Sigmoid colon (tissue), 7 donors: ENCODE measurements around the gene PDE7B. TPM values are rescaled to one million over a fixed set of nuclear protein-coding genes. Genes with fewer than 3 reads are reported as not detected.

Source experiments
- DNase-seq: peaks from one replicate; pipeline ENCODE4 v3.0.0-alpha.2; 2019
- H3K27ac ChIP-seq, 4 donors: fragments of 200-600 bp; sonication (generic); one replicate each; pipeline ENCODE4 v1.5.1; 2016 to 2019; ENCODE audit warnings: mild to moderate bottlenecking in 1 of 4
- H3K27me3 ChIP-seq, 3 donors: fragments of 200-600 bp; sonication (generic); one replicate each; pipeline ENCODE4 v1.5.1; 2019; ENCODE audit warnings: mild to moderate bottlenecking in 1 of 3
- H3K36me3 ChIP-seq, 4 donors: fragments of 200-600 bp; sonication (generic); one replicate each; pipeline ENCODE4 v1.5.1; 2016 to 2019
- H3K4me1 ChIP-seq, 4 donors: fragments of 200-600 bp; sonication (generic); one replicate each; pipeline ENCODE4 v1.5.1; 2017 to 2019
- H3K4me3 ChIP-seq, 4 donors: fragments of 200-600 bp; sonication (generic); one replicate each; pipeline ENCODE4 v1.5.1; 2017 to 2019; ENCODE audit warnings: mild to moderate bottlenecking in 2 of 4, moderate library complexity in 1 of 4
- H3K9me3 ChIP-seq, 4 donors: fragments of 200-600 bp in 3 of 4; sonication (generic) in 3 of 4; one replicate each; pipeline versions ENCODE4 v1.5.1 to v1.6.1; 2013 to 2019
- EP300 ChIP-seq, 4 donors: sonication (generic); formaldehyde crosslinking; IDR thresholded peaks; one replicate each; pipeline ENCODE4 v1.6.1; 2017; ENCODE audit warnings: antibody characterized with exemption in 4 of 4
- POLR2A ChIP-seq, 2 donors: fragments of 450-650 bp; IDR thresholded peaks; one replicate each; pipeline ENCODE4 v1.6.1; 2016; ENCODE audit warnings: antibody characterized with exemption in 2 of 2, mild to moderate bottlenecking in 2 of 2, moderate library complexity in 2 of 2
- POLR2AphosphoS5 ChIP-seq, 4 donors: sonication (generic); formaldehyde crosslinking; IDR thresholded peaks; one replicate each; pipeline ENCODE4 v1.6.1; 2017; ENCODE audit warnings: antibody characterized with exemption in 4 of 4
- WGBS, 2 donors: extraction: QIAGEN DNeasy Blood & Tissue Kit; methylation state at CpG; one replicate each; pipeline ENCODE4 v1.1.7; 2013; 5-methylcytosine and 5-hydroxymethylcytosine counted together
- intact Hi-C: fragments of 100-400 bp; cut with DNase I; formaldehyde crosslinking; loops from one replicate; pipeline ENCODE4 v1.15.1; 2023
- polyA plus RNA-seq, 3 donors: library from polyadenylated mRNA; stranded (reverse); fragments of 200-250 nt; gene quantifications; one replicate each; pipeline ENCODE4 v1.2.3, GENCODE V29; 2013
- total RNA-seq, 4 donors: library from RNA; depleted of rRNA; stranded (reverse); fragments of >200 nt; gene quantifications; one replicate each; pipeline ENCODE4 v1.1.0, GENCODE V29; 2016
- TF ChIP-seq, protein P1 (sequence below), 4 experiments: fragments of 450-650 bp in 3 of 4; fragments of 200-600 bp in 1 of 4; IDR thresholded peaks; one replicate each; pipeline ENCODE4 v1.5.1; 2016 to 2019; ENCODE audit warnings: antibody characterized with exemption in 4 of 4, mild to moderate bottlenecking in 3 of 4, moderate library complexity in 2 of 4
- donor health status: healthy with polysubstance abuse.
- donor health status: Bipolar disorder and iron deficiency.
- donor health status: healthy.

The PDE7B gene
- total and polyA plus RNA-seq, 7 donors = 1.1 to 10.3 (median 6.3) TPM

DNA sequence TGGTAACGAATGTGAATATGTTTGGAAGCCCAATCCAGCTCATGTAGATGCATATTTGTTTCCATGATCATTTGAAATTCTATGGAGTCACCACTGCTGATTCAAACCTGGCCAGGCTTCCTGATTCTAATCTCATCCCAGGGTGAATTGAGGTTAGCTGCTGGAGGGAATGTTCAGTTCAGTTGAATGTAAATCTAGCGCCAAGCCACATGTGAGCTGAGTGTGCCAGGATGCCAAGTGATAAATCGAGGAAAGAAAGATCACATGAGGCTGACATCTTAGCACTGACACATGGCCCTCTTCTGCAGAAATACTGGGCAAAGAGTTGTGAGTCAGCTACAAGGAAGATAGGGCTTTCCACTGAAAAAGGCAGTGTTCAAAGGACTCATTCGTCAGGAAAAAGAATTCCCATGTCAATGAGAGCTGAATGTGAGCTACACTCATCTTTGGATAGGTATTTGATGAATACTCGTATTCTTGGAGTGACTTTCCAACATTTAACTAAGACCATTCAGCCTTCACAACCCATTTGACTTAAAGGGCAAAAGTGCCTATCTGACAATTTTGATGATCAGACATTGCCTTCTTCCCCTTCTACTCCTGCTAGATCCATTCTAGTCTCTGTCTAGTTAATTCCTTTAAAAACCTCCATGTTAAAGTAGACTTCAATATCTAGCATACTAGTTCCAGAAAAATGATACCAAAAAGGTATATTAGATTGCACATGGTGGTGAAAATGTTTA is 226.5 kb downstream of the PDE7B start:
- no peak for DNase-seq
- no peaks in the 10 kb centered on the region for H3K4me1 ChIP-seq
- H3K36me3 ChIP-seq = no peaks in the 10 kb centered on the region
- no peak overlapping the region for H3K27ac ChIP-seq
- H3K9me3 ChIP-seq = no peaks in the 10 kb centered on the region
- intact Hi-C loops = no loop called here
- H3K27me3 ChIP-seq = no peaks in the 10 kb centered on the region
- no peak for TF ChIP-seq EP300 (IDR thresholded peaks at IDR 0.05)
- no peak for TF ChIP-seq POLR2A (IDR thresholded peaks at IDR 0.05)
- TF ChIP-seq POLR2AphosphoS5 (IDR thresholded peaks at IDR 0.05) = no peak
- TF ChIP-seq, protein P1, sequence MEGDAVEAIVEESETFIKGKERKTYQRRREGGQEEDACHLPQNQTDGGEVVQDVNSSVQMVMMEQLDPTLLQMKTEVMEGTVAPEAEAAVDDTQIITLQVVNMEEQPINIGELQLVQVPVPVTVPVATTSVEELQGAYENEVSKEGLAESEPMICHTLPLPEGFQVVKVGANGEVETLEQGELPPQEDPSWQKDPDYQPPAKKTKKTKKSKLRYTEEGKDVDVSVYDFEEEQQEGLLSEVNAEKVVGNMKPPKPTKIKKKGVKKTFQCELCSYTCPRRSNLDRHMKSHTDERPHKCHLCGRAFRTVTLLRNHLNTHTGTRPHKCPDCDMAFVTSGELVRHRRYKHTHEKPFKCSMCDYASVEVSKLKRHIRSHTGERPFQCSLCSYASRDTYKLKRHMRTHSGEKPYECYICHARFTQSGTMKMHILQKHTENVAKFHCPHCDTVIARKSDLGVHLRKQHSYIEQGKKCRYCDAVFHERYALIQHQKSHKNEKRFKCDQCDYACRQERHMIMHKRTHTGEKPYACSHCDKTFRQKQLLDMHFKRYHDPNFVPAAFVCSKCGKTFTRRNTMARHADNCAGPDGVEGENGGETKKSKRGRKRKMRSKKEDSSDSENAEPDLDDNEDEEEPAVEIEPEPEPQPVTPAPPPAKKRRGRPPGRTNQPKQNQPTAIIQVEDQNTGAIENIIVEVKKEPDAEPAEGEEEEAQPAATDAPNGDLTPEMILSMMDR (IDR thresholded peaks at IDR 0.05) = no peak
- WGBS, 2 donors = 74 to 77% methylated on average over 5 of the region's 5 CpGs
- H3K4me3 ChIP-seq = no peak overlapping the region

- TF ChIP-seq POLR2AphosphoS5 (IDR thresholded peaks at IDR 0.05) = no peak
- no peak for TF ChIP-seq EP300 (IDR thresholded peaks at IDR 0.05)
- TF ChIP-seq, protein P1 (IDR thresholded peaks at IDR 0.05) = no peak
- no peak for TF ChIP-seq POLR2A (IDR thresholded peaks at IDR 0.05)
- Histone ChIP-seq H3K4me3 (no peak overlapping the region), H3K36me3 (no peaks in the 10 kb centered on the region), H3K9me3 (no peaks in the 10 kb centered on the region), H3K4me1 (no peaks in the 10 kb centered on the region), H3K27ac (peak overlapping the region in 1 of 4 donors; percentile 35), H3K27me3 (no peaks in the 10 kb centered on the region)
- no peak for DNase-seq
- intact Hi-C loops = no loop called here
- 65 to 72% methylated on average over 6 of the region's 6 CpGs for WGBS, 2 donors
These were observed 228.4 kb downstream of the PDE7B start for GRCh38 chr6:136079701-136080565.

DNA sequence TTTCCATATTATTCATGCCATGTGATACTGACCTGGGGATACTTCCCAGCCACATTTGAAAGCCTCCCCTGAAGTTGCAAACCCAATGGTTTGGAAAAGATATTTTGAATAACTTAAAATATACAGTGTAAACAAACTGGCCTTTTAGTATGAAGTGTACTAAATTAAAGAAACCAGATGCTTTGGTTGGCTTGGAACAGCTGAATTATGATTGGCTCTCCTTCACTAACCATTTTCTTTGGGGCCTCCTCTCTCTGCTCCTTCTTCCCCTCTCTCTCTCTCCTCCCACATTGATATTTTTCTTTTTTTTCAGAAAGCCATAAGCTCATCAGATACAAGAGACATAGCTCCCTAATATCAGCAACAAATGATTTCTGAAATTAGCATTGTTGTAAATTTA is 232.0 kb downstream of the PDE7B start:
- Histone ChIP-seq H3K27ac (no peak overlapping the region), H3K9me3 (no peaks in the 10 kb centered on the region), H3K4me1 (no peaks in the 10 kb centered on the region), H3K27me3 (no peaks in the 10 kb centered on the region), H3K36me3 (no peaks in the 10 kb centered on the region), H3K4me3 (no peak overlapping the region)
- DNase-seq = no peak
- TF ChIP-seq EP300 (IDR thresholded peaks at IDR 0.05) (no peak), POLR2A (IDR thresholded peaks at IDR 0.05) (no peak), POLR2AphosphoS5 (IDR thresholded peaks at IDR 0.05) (no peak)
- TF ChIP-seq, protein P1 (IDR thresholded peaks at IDR 0.05) = no peak
- intact Hi-C loops = no loop called here

DNA sequence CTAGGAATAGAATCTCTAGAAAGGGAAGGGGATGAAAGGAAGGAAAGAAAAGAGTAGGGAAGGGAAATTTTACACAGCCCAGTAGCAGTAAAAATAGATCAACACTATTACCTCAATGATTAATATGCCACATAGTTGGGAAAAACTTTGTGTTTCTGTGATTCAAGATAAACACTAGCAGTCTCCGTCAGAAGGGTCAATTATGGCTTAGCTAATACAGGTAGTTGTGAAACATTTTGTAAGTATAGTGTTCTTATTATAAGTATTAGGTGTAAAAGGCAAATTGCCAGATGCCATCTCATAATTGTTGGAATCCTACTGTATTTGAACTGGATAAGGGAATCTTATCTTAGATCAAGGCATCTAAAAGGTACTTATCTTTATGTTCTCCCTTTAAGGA is 232.9 kb downstream of the PDE7B start:
- no peaks in the 10 kb centered on the region for H3K27me3 ChIP-seq
- no peaks in the 10 kb centered on the region for H3K4me1 ChIP-seq
- DNase-seq = no peak
- H3K36me3 ChIP-seq = no peaks in the 10 kb centered on the region
- no peak overlapping the region for H3K27ac ChIP-seq
- intact Hi-C loops = no loop called here
- no peak overlapping the region for H3K4me3 ChIP-seq
- TF ChIP-seq POLR2AphosphoS5 (IDR thresholded peaks at IDR 0.05) = no peak
- TF ChIP-seq POLR2A (IDR thresholded peaks at IDR 0.05) = no peak
- TF ChIP-seq, protein P1 (IDR thresholded peaks at IDR 0.05) = no peak
- no peak for TF ChIP-seq EP300 (IDR thresholded peaks at IDR 0.05)
- 66 to 77% methylated on average over 1 of the region's 1 CpG for WGBS, 2 donors
- no peaks in the 10 kb centered on the region for H3K9me3 ChIP-seq
